DOHH2 (cell line): Measurements from ENCODE around the gene NAE1.

ENCODE experiments used
- CTCF ChIP-seq: fragments of 200-600 bp; sonication (generic); IDR thresholded peaks from one replicate; pipeline ENCODE4 v1.5.1; 2014; ENCODE audit warnings: antibody characterized with exemption, mild to moderate bottlenecking, low read depth, low read length; ENCODE audit not compliant: poor library complexity, severe bottlenecking
- EZH2phosphoT487 ChIP-seq: fragments of 200-600 bp; sonication (generic); IDR thresholded peaks from 2 replicates; pipeline ENCODE4 v1.6.1; 2017; ENCODE audit warnings: borderline replicate concordance, mild to moderate bottlenecking, antibody characterized with exemption, low read length, moderate library complexity, mixed read lengths

- TF ChIP-seq CTCF: peak; percentile 99
- no peak; the same call in 1 of the 2 replicates for TF ChIP-seq EZH2phosphoT487
Observed at GRCh38 chr16:66872943-66873684, 42.3 kb upstream of the NAE1 start.
